ENCODE data around the gene RNF114. TPM values are rescaled to one million over a fixed set of nuclear protein-coding genes. Genes with fewer than 3 reads are reported as not detected.

RNF114 gene
- total and polyA plus RNA-seq, 10 of the 15 experiments (the other 5 are each of a cell fraction or from before 2014, with no cell fraction given): 28.0 to 82.3 (median 47.2) TPM

DNA sequence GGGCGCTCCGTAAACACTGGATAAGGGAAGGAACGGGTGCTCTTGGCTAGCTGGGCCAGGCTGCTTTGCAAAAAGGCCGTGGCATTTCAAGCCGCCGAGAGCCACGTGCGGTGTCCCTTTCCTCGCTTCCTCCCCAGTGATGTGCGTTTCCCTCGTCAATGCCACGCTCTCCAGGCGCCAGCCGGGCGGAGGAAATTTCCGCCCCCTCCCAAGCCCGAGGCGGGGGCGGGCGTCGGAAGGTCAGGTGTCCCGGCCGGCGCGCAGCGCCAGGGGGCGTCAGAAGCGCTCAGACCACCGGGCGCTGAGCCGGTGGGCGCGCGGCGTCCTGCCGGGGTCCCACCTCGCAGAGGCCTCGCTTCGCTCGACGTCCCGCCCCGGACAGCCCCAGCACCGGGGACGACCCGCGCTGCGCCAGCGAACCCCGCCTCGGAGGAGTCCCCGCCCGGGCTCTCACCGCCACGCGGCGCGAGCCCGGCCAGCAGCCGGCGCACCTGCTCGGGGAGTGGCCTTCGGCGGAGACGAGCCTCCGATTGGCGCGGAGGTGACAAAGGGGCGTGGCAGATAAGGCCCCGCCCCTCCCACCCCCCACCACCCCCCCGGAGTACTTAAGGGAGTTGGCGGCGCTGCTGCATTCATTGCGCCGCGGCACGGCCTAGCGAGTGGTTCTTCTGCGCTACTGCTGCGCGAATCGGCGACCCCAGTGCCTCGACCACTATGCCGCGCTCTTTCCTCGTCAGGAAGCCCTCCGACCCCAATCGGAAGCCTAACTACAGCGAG, 46.3 kb downstream of the RNF114 start, which contains the start of gene SNAI1:
Gene SNAI1 (plus strand): TSS at position 635 of the 777 bp plus-strand sequence. CDS start 80 bp downstream, at position 715.
- peak; percentile 32 for DNase-seq (ENCODE audit: low read depth, low spot score)
- no peaks in the 10 kb centered on the region for H3K36me3 ChIP-seq (ENCODE audit: control insufficient read depth in 2 of 2, insufficient read depth in 2 of 2, low read length in 1 of 2)
- H3K4me3 ChIP-seq: peak within 1 kb of the TSS; percentile 58
- no peak within 1 kb of the TSS; the same call in 1 of the 2 replicates for H3K9ac ChIP-seq (ENCODE audit: control insufficient read depth, insufficient read depth, low read length)
- POLR2A ChIA-PET: interaction anchor here (1.1 kb wide), 1 partner anchor 87 kb away, joined by 3 read pairs; no protein-coding TSS in a partner anchor
- H3K4me2 ChIP-seq (ENCODE audit: control insufficient read depth, insufficient read depth): peak within 1 kb of the TSS; percentile 97
- in situ Hi-C loops (cut with MboI): loop anchor here (5.0 kb wide), 2 partner anchors 90 to 185 kb away; no protein-coding TSS in a partner anchor
- RAD21 ChIA-PET (ENCODE audit: unreplicated experiment): interaction anchor here (0.9 to 11.4 kb wide), 6 partner anchors 24 to 187 kb away, joined by 3 to 234 read pairs (median 4); no protein-coding TSS in a partner anchor
- 3% methylated on average over 74 of the region's 90 CpGs for WGBS (ENCODE audit: insufficient coverage, insufficient replicate concordance, low lambda C conversion rate, missing lambda C conversion rate)
- peak within 1 kb of the TSS; percentile 83 for H2AFZ ChIP-seq (ENCODE audit: control insufficient read depth, low read depth, low read length)
- no peaks in the 10 kb centered on the region for H4K20me1 ChIP-seq (ENCODE audit: control insufficient read depth, insufficient read depth)
- no peaks in the 10 kb centered on the region; the same call in 1 of the 2 replicates for H3K4me1 ChIP-seq (ENCODE audit: control insufficient read depth, insufficient read depth, low read length)
- H3K27ac ChIP-seq (ENCODE audit: control insufficient read depth, insufficient read depth): no peak within 1 kb of the TSS
- no peaks in the 10 kb centered on the region for H3K79me2 ChIP-seq (ENCODE audit: control insufficient read depth, insufficient read depth, low read length)
- ATAC-seq: peak; percentile 96
- intact Hi-C loops (cut with micrococcal nuclease; ENCODE audit: unreplicated experiment): no loop called here
- H3K9me3 ChIP-seq (replicated peaks; ENCODE audit: control insufficient read depth, insufficient read depth, low read length): no peaks in the 10 kb centered on the region
- FAIRE-seq: no peak
- CTCF ChIA-PET: interaction anchor here (0.5 to 14.7 kb wide), 16 partner anchors 17 to 196 kb away, joined by 3 to 369 read pairs (median 4); partner anchors contain the start of gene UBE2V1
- SMC1A ChIA-PET (ENCODE audit: uncharacterized antibody, unreplicated experiment): interaction anchor here (1.2 to 4.6 kb wide), 6 partner anchors 19 to 184 kb away, joined by 3 to 93 read pairs (median 7); no protein-coding TSS in a partner anchor
- BruUV-seq (replicated peaks): no TSS peak
- H3K27me3 ChIP-seq (replicated peaks in 1 of 2; ENCODE audit: control insufficient read depth in 2 of 2, insufficient read depth in 2 of 2, low read length in 1 of 2): no peaks in the 10 kb centered on the region
- TF ChIP-seq ATF2 (IDR thresholded peaks at IDR 0.05; ENCODE audit: low read length) (no peak), BCLAF1 (IDR thresholded peaks at IDR 0.05) (peak; percentile 65; the same call in 1 of the 2 replicates), TCF3 (IDR thresholded peaks at IDR 0.05; ENCODE audit: borderline replicate concordance, insufficient read depth, low read depth, low read length) (0 out of 2 replicates have a peak, but pooled peaks have one; percentile 76), POLR2A (IDR thresholded peaks at IDR 0.05; ENCODE audit: low read depth, low read length) (peak; percentile 97), IKZF1 (conservative IDR thresholded peaks at IDR 0.05) (peak; percentile 87), ZNF592 (IDR thresholded peaks at IDR 0.05) (0 out of 2 replicates have a peak, but pooled peaks have one; percentile 49), POLR2AphosphoS5 (IDR thresholded peaks at IDR 0.05; ENCODE audit: low read length) (peak; percentile 93), SMARCA5 (IDR thresholded peaks at IDR 0.05) (peak; percentile 46; the same call in 1 of the 2 replicates), LARP7 (IDR thresholded peaks at IDR 0.05) (peak; percentile 88), TAF1 (IDR thresholded peaks at IDR 0.05; ENCODE audit: borderline replicate concordance, low read depth, low read length) (peak; percentile 67; the same call in 1 of the 2 replicates)
- TF ChIP-seq, protein P1, sequence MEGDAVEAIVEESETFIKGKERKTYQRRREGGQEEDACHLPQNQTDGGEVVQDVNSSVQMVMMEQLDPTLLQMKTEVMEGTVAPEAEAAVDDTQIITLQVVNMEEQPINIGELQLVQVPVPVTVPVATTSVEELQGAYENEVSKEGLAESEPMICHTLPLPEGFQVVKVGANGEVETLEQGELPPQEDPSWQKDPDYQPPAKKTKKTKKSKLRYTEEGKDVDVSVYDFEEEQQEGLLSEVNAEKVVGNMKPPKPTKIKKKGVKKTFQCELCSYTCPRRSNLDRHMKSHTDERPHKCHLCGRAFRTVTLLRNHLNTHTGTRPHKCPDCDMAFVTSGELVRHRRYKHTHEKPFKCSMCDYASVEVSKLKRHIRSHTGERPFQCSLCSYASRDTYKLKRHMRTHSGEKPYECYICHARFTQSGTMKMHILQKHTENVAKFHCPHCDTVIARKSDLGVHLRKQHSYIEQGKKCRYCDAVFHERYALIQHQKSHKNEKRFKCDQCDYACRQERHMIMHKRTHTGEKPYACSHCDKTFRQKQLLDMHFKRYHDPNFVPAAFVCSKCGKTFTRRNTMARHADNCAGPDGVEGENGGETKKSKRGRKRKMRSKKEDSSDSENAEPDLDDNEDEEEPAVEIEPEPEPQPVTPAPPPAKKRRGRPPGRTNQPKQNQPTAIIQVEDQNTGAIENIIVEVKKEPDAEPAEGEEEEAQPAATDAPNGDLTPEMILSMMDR (IDR thresholded peaks at IDR 0.05 in 2 of 3, conservative IDR thresholded peaks at IDR 0.05 in 1 of 3; ENCODE audit: control insufficient read depth in 2 of 3, extremely low read depth in 1 of 3, insufficient read depth in 1 of 3, low read depth in 3 of 3, low read length in 3 of 3): peak; percentile 40 to 51 (median 42); a peak in 5 of 6 replicates

All from GM12878 (cell line).